ENCODE measurements around the gene ADCY4. TPM values are rescaled to one million over a fixed set of nuclear protein-coding genes. Genes with fewer than 3 reads are reported as not detected.

ADCY4 gene
- total RNA-seq, 1 experiment from 2014 or later: 1.1 TPM

DNA sequence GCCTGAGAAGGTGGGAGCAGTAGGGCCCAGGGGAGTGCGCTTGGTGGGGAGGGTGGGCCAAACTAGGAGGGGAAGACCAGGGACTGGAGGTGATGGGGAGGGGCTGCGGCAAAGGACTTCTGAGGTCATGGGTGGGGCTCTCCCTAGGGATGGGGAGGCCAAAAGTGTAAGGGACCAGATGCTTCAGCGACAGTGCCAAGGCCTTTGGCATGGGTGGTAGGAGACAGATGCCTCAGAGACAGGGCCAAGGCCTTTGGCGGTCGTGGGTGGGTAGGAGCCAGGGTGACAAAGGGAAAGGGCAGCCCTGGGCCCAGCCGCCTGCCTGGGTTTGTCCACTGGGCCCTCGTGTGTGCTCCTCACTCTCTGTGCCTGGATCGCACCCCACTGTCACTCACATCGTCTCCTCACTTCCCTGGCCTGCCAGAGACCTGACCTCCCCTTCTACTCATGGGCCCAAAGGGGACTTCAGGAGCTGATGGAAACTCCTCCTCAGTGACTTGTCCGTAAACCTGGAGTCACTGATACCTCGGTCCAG lies 50.3 kb downstream of the ADCY4 start (continued):
- TF ChIP-seq, protein P1, sequence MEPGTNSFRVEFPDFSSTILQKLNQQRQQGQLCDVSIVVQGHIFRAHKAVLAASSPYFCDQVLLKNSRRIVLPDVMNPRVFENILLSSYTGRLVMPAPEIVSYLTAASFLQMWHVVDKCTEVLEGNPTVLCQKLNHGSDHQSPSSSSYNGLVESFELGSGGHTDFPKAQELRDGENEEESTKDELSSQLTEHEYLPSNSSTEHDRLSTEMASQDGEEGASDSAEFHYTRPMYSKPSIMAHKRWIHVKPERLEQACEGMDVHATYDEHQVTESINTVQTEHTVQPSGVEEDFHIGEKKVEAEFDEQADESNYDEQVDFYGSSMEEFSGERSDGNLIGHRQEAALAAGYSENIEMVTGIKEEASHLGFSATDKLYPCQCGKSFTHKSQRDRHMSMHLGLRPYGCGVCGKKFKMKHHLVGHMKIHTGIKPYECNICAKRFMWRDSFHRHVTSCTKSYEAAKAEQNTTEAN (CRISPR knock-in tag; IDR thresholded peaks at IDR 0.05): no peak
- TF ChIP-seq GTF2I (CRISPR knock-in tag; conservative IDR thresholded peaks at IDR 0.05) (no peak), SMAD3 (CRISPR knock-in tag; IDR thresholded peaks at IDR 0.05; ENCODE audit: borderline replicate concordance) (no peak), HMGA2 (CRISPR knock-in tag; IDR thresholded peaks at IDR 0.05) (no peak), ZNF396 (CRISPR knock-in tag; IDR thresholded peaks at IDR 0.05; ENCODE audit: borderline replicate concordance) (no peak), NR2C2 (CRISPR knock-in tag; IDR thresholded peaks at IDR 0.05) (no peak), GRHL2 (CRISPR knock-in tag; IDR thresholded peaks at IDR 0.05; ENCODE audit: insufficient replicate concordance, severe bottlenecking) (no peak)
- TF ChIP-seq, protein P2, sequence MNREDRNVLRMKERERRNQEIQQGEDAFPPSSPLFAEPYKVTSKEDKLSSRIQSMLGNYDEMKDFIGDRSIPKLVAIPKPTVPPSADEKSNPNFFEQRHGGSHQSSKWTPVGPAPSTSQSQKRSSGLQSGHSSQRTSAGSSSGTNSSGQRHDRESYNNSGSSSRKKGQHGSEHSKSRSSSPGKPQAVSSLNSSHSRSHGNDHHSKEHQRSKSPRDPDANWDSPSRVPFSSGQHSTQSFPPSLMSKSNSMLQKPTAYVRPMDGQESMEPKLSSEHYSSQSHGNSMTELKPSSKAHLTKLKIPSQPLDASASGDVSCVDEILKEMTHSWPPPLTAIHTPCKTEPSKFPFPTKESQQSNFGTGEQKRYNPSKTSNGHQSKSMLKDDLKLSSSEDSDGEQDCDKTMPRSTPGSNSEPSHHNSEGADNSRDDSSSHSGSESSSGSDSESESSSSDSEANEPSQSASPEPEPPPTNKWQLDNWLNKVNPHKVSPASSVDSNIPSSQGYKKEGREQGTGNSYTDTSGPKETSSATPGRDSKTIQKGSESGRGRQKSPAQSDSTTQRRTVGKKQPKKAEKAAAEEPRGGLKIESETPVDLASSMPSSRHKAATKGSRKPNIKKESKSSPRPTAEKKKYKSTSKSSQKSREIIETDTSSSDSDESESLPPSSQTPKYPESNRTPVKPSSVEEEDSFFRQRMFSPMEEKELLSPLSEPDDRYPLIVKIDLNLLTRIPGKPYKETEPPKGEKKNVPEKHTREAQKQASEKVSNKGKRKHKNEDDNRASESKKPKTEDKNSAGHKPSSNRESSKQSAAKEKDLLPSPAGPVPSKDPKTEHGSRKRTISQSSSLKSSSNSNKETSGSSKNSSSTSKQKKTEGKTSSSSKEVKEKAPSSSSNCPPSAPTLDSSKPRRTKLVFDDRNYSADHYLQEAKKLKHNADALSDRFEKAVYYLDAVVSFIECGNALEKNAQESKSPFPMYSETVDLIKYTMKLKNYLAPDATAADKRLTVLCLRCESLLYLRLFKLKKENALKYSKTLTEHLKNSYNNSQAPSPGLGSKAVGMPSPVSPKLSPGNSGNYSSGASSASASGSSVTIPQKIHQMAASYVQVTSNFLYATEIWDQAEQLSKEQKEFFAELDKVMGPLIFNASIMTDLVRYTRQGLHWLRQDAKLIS (CRISPR knock-in tag; IDR thresholded peaks at IDR 0.05; ENCODE audit: borderline replicate concordance): no peak
- TF ChIP-seq, protein P3, sequence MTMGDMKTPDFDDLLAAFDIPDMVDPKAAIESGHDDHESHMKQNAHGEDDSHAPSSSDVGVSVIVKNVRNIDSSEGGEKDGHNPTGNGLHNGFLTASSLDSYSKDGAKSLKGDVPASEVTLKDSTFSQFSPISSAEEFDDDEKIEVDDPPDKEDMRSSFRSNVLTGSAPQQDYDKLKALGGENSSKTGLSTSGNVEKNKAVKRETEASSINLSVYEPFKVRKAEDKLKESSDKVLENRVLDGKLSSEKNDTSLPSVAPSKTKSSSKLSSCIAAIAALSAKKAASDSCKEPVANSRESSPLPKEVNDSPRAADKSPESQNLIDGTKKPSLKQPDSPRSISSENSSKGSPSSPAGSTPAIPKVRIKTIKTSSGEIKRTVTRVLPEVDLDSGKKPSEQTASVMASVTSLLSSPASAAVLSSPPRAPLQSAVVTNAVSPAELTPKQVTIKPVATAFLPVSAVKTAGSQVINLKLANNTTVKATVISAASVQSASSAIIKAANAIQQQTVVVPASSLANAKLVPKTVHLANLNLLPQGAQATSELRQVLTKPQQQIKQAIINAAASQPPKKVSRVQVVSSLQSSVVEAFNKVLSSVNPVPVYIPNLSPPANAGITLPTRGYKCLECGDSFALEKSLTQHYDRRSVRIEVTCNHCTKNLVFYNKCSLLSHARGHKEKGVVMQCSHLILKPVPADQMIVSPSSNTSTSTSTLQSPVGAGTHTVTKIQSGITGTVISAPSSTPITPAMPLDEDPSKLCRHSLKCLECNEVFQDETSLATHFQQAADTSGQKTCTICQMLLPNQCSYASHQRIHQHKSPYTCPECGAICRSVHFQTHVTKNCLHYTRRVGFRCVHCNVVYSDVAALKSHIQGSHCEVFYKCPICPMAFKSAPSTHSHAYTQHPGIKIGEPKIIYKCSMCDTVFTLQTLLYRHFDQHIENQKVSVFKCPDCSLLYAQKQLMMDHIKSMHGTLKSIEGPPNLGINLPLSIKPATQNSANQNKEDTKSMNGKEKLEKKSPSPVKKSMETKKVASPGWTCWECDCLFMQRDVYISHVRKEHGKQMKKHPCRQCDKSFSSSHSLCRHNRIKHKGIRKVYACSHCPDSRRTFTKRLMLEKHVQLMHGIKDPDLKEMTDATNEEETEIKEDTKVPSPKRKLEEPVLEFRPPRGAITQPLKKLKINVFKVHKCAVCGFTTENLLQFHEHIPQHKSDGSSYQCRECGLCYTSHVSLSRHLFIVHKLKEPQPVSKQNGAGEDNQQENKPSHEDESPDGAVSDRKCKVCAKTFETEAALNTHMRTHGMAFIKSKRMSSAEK (CRISPR knock-in tag; IDR thresholded peaks at IDR 0.05; ENCODE audit: borderline replicate concordance): no peak
- TF ChIP-seq, protein P4, sequence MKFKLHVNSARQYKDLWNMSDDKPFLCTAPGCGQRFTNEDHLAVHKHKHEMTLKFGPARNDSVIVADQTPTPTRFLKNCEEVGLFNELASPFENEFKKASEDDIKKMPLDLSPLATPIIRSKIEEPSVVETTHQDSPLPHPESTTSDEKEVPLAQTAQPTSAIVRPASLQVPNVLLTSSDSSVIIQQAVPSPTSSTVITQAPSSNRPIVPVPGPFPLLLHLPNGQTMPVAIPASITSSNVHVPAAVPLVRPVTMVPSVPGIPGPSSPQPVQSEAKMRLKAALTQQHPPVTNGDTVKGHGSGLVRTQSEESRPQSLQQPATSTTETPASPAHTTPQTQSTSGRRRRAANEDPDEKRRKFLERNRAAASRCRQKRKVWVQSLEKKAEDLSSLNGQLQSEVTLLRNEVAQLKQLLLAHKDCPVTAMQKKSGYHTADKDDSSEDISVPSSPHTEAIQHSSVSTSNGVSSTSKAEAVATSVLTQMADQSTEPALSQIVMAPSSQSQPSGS (CRISPR knock-in tag; IDR thresholded peaks at IDR 0.05; ENCODE audit: borderline replicate concordance, low read depth): no peak
- TF ChIP-seq, protein P5, sequence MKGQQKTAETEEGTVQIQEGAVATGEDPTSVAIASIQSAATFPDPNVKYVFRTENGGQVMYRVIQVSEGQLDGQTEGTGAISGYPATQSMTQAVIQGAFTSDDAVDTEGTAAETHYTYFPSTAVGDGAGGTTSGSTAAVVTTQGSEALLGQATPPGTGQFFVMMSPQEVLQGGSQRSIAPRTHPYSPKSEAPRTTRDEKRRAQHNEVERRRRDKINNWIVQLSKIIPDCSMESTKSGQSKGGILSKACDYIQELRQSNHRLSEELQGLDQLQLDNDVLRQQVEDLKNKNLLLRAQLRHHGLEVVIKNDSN (CRISPR knock-in tag; IDR thresholded peaks at IDR 0.05): no peak

DNA sequence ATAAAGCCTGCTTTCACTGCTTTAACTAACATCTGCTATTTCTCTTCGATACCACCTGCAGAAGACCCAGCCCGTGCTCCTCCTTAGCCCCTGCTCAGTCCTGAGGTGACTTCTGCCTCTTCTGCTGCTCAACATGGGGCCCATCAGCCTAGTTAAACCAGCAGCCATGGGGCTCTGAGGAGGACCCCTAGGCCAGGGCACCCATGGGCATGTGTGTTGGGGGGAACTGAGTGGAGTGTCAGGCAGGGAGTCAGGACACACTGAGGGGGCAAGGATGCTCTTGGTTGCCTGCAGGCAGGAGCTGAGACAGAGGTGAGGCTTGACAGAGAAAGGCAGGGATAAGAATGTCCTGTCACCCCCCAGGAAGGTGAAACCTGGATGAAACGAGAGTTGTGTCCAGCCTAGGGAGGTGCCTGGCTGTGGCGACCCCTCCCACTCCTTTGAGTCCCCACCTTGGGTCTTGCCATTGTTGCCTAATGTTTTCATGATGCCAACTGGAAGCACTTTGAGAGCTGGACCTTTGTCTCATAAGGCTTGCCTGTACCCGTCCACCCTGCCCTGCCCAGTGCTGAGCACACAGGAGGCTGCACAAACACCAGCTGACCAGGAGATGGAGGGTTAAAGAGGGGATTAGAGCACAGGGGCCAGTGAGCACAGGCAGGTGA lies 50.9 kb downstream of the ADCY4 start:
- Mint-ChIP-seq H3K36me3 (no peaks in the 10 kb centered on the region), H3K4me1 (no peaks in the 10 kb centered on the region), H3K4me3 (no peak overlapping the region), H3K9me3 (no peaks in the 10 kb centered on the region), H3K27ac (no peak overlapping the region), H3K27me3 (ENCODE audit: low read depth) (no peaks in the 10 kb centered on the region)
- no peak for ATAC-seq
- no peak for DNase-seq (ENCODE audit: low spot score)
- ChIA-PET CTCF (interaction anchor here (1.3 to 2.8 kb wide), 5 partner anchors 8 to 42 kb away, joined by 4 to 15 read pairs (median 6); partner anchors contain the start of genes CIDEB, RABGGTA and TINF2), POLR2A (no interaction called here)
- TF ChIP-seq, protein P6, sequence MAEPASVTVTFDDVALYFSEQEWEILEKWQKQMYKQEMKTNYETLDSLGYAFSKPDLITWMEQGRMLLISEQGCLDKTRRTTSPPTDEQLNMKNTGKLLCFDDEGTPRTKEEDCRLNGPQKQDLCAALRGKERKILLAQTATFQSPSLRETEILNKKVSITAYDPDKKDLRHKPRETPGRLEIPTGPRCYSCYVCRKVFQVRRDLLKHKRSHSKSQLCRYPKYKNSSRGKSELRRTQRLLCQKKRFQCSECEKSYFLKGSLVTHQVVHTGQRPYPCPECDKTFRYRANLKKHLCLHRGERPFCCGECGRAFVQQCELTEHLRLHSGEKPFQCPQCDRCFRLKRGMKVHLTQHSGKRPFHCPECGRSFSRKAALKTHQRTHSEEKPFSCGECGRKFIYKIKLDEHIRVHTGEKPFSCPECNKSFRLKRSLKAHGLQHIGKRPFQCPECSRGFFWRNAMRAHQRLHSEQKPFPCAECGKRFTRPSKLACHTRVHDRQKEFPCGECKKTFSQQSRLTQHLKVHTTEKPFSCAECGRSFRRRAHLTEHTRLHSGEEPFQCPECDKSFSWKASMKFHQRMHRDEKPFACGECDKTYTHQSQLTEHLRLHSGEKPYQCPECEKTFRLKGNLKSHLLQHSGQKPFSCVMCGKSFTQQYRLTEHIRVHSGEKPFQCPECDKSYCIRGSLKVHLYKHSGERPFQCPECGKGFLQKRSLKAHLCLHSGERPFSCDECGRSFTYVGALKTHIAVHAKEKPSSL (CRISPR knock-in tag; conservative IDR thresholded peaks at IDR 0.05): no peak
- TF ChIP-seq ZNF396 (CRISPR knock-in tag; IDR thresholded peaks at IDR 0.05; ENCODE audit: borderline replicate concordance) (no peak), ZNF138 (CRISPR knock-in tag; conservative IDR thresholded peaks at IDR 0.05) (no peak), ZNF219 (CRISPR knock-in tag; IDR thresholded peaks at IDR 0.05; ENCODE audit: borderline replicate concordance) (no peak), RELA (CRISPR knock-in tag; IDR thresholded peaks at IDR 0.05; ENCODE audit: borderline replicate concordance) (no peak), ZBTB21 (CRISPR knock-in tag; IDR thresholded peaks at IDR 0.05; ENCODE audit: borderline replicate concordance) (no peak), IRF2 (CRISPR knock-in tag; IDR thresholded peaks at IDR 0.05; ENCODE audit: borderline replicate concordance, low read depth) (no peak)
- TF ChIP-seq, protein P7, sequence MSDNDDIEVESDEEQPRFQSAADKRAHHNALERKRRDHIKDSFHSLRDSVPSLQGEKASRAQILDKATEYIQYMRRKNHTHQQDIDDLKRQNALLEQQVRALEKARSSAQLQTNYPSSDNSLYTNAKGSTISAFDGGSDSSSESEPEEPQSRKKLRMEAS (CRISPR knock-in tag; IDR thresholded peaks at IDR 0.05): no peak
- TF ChIP-seq, protein P8, sequence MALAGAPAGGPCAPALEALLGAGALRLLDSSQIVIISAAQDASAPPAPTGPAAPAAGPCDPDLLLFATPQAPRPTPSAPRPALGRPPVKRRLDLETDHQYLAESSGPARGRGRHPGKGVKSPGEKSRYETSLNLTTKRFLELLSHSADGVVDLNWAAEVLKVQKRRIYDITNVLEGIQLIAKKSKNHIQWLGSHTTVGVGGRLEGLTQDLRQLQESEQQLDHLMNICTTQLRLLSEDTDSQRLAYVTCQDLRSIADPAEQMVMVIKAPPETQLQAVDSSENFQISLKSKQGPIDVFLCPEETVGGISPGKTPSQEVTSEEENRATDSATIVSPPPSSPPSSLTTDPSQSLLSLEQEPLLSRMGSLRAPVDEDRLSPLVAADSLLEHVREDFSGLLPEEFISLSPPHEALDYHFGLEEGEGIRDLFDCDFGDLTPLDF (CRISPR knock-in tag; IDR thresholded peaks at IDR 0.05): no peak

Measured in WTC11 (cell line).